GM12872 (cell line): ENCODE measurements around the gene RFX7.

Experiments
- CTCF ChIP-seq: IDR thresholded peaks from 3 replicates; pipeline ENCODE4 v1.5.1; 2011; ENCODE audit warnings: low read depth, mild to moderate bottlenecking, low read length, moderate library complexity; ENCODE audit not compliant: insufficient read depth

Gene RFX7

GRCh38 chr15:56247266-56247665 lies 3.6 kb upstream of the RFX7 start:
- no peak for TF ChIP-seq CTCF

- peak; percentile 100 for TF ChIP-seq CTCF
Measured at GRCh38 chr15:56245871-56246814, 2.5 kb upstream of the RFX7 start.

- no peak for TF ChIP-seq CTCF
Measured at GRCh38 chr15:56244811-56245576, 1.3 kb upstream of the RFX7 start.

- TF ChIP-seq CTCF = no peak
Measured at GRCh38 chr15:56244038-56244810, 545 bp upstream of the RFX7 start.

- no peak for TF ChIP-seq CTCF
Measured at GRCh38 chr15:56242576-56243162, 1.0 kb downstream of the RFX7 start.

GRCh38 chr15:56241374-56242105 lies 2.1 kb downstream of the RFX7 start:
- TF ChIP-seq CTCF = no peak
